ENCODE data around the gene RAB40AL. TPM values are rescaled to one million over a fixed set of nuclear protein-coding genes. Genes with fewer than 3 reads are reported as not detected.

RAB40AL gene
- total and polyA plus RNA-seq, 2 of the 4 experiments (the other 2 are of a cell fraction): 0.34 to 0.36 TPM

- H2BK20ac ChIP-seq (ENCODE audit: low read depth, low read length): no peak overlapping the region
These were observed 36.8 kb upstream of the RAB40AL start for GRCh38 chrX:102899940-102900916.

More at GRCh38 chrX:102899940-102900916, 36.8 kb upstream of the RAB40AL start:
- H2AK9ac ChIP-seq (replicated peaks; ENCODE audit: low read depth, low read length, poor library complexity): no peak overlapping the region
- H2AK5ac ChIP-seq (ENCODE audit: low read depth, low read length): no peak overlapping the region
- H3K27me3 ChIP-seq (ENCODE audit: control insufficient read depth, insufficient read depth, low read length): no peaks in the 10 kb centered on the region; the same call in 1 of the 2 replicates
- H3K9ac ChIP-seq (ENCODE audit: low read depth, low read length): no peak overlapping the region
- H2AFZ ChIP-seq (replicated peaks; ENCODE audit: low read length, poor library complexity): no peak overlapping the region
- H4K8ac ChIP-seq (ENCODE audit: low read depth in 2 of 2, low read length in 2 of 2): no peak overlapping the region
- H2BK5ac ChIP-seq (ENCODE audit: low read depth, low read length, poor library complexity, severe bottlenecking): no peak overlapping the region
- H3K4me2 ChIP-seq (ENCODE audit: low read depth, low read length): no peak overlapping the region
- dilution Hi-C loops (cut with HindIII; ENCODE audit: low sequenced_read_pairs, unreplicated experiment): no loop called here
- BruUV-seq (replicated peaks): no TSS peak
- peak; percentile 74 for DNase-seq
- no peak overlapping the region for H3K4me3 ChIP-seq (ENCODE audit: insufficient read depth, low read depth, low read length)
- peak; percentile 91 for ATAC-seq (ENCODE audit: low read depth)
- no peak overlapping the region for H3K27ac ChIP-seq (ENCODE audit: insufficient read depth, low read length)
- no peaks in the 10 kb centered on the region for H3K9me3 ChIP-seq (ENCODE audit: control insufficient read depth, insufficient read depth, low read length)
- no peak overlapping the region for H3K23ac ChIP-seq (ENCODE audit: low read depth, low read length)
- no peak overlapping the region for H3K18ac ChIP-seq (ENCODE audit: low read depth, low read length)
- ChIA-PET CTCF (interaction anchor here (0.9 to 1.9 kb wide), 7 partner anchors 10 to 258 kb away, joined by 3 to 9 read pairs (median 3); no protein-coding TSS in a partner anchor), POLR2A (ENCODE audit: unreplicated experiment) (no interaction called here)
- no peak overlapping the region for H2BK15ac ChIP-seq (ENCODE audit: low read depth, low read length)
- no peak overlapping the region for H3K4ac ChIP-seq (ENCODE audit: low read depth, low read length)
- no peak overlapping the region for H3K56ac ChIP-seq (ENCODE audit: extremely low read depth, insufficient read depth, low read length)
- no peaks in the 10 kb centered on the region for H3K36me3 ChIP-seq (ENCODE audit: control insufficient read depth, insufficient read depth, low read length)
- no peaks in the 10 kb centered on the region for H3K9me1 ChIP-seq (ENCODE audit: insufficient read depth, low read length)
- no peak overlapping the region for H3K14ac ChIP-seq (replicated peaks; ENCODE audit: low read depth, low read length)
- H3K79me1 ChIP-seq (ENCODE audit: low read depth in 1 of 2, low read length in 2 of 2): no peaks in the 10 kb centered on the region
- WGBS, 2 experiments (ENCODE audit: extremely low coverage in 2 of 2, insufficient read length in 1 of 2): 17% methylated on average over 3 of the region's 15 CpGs; no CpG with 5 or more reads in 1 of the 2 experiments
- no peak for TF ChIP-seq CHD1 (IDR thresholded peaks at IDR 0.05; ENCODE audit: low read depth, low read length)
- peak; percentile 57 for TF ChIP-seq RAD21 (IDR thresholded peaks at IDR 0.05; ENCODE audit: low read length)
- TF ChIP-seq SMC3 (IDR thresholded peaks at IDR 0.05; ENCODE audit: low read depth, low read length): peak; percentile 42
- peak; percentile 59 for TF ChIP-seq CTCF (conservative IDR thresholded peaks at IDR 0.05; ENCODE audit: low read depth, low read length)
- no peak overlapping the region for H2BK120ac ChIP-seq (ENCODE audit: low read depth, low read length)
- H4K5ac ChIP-seq (ENCODE audit: low read depth, low read length): no peak overlapping the region
- no peak overlapping the region for H4K91ac ChIP-seq (ENCODE audit: insufficient read depth, low read depth, low read length)
- no peaks in the 10 kb centered on the region for H3K4me1 ChIP-seq (ENCODE audit: control insufficient read depth, insufficient read depth, low read length)
- no peaks in the 10 kb centered on the region for H4K20me1 ChIP-seq (ENCODE audit: insufficient read depth, low read length)
- in situ Hi-C loops (cut with MboI; ENCODE audit: low sequenced_read_pairs): no loop called here
- intact Hi-C loops (cut with micrococcal nuclease): no loop called here

Data from IMR-90 (cell line).